Ectodermal cell (in vitro differentiated cells): ENCODE results near the gene GTF3C6. TPM values are rescaled to one million over a fixed set of nuclear protein-coding genes. Genes with fewer than 3 reads are reported as not detected.

Experiments
- H3K27ac ChIP-seq: 2 replicates; pipeline ENCODE4 v1.7.0; 2013; ENCODE audit warnings: mild to moderate bottlenecking, low read depth, low read length; ENCODE audit not compliant: insufficient read depth, poor library complexity, severe bottlenecking
- H3K27me3 ChIP-seq: 2 replicates; pipeline ENCODE4 v1.7.0; 2013; ENCODE audit warnings: mild to moderate bottlenecking, low read length; ENCODE audit not compliant: insufficient read depth, control insufficient read depth, poor library complexity, severe bottlenecking
- H3K36me3 ChIP-seq: one replicate; pipeline ENCODE4 v1.7.0; 2013; ENCODE audit warnings: low read length; ENCODE audit not compliant: control insufficient read depth, insufficient read depth
- H3K4me1 ChIP-seq: one replicate; pipeline ENCODE4 v1.7.0; 2013; ENCODE audit warnings: low read length; ENCODE audit not compliant: control insufficient read depth, insufficient read depth
- H3K4me3 ChIP-seq: 2 replicates; pipeline ENCODE4 v1.7.0; 2013; ENCODE audit warnings: low read depth, low read length, control low read depth; ENCODE audit not compliant: insufficient read depth
- H3K9me3 ChIP-seq: 2 replicates; pipeline ENCODE4 v1.7.0; 2013; ENCODE audit warnings: mild to moderate bottlenecking, low read length, moderate library complexity; ENCODE audit not compliant: control insufficient read depth
- WGBS, 2 experiments: methylation state at CpG; one replicate each; pipeline ENCODE4 v1.1.7; 2013; ENCODE audit warnings: missing lambda C conversion rate in 2 of 2; 5-methylcytosine and 5-hydroxymethylcytosine counted together
- polyA plus RNA-seq, 4 experiments: library from polyadenylated mRNA; stranded (reverse); fragments of 50-300 nt; gene quantifications; one replicate each; pipeline ENCODE4 v1.2.3, GENCODE V29; 2013

Gene GTF3C6, protein sequence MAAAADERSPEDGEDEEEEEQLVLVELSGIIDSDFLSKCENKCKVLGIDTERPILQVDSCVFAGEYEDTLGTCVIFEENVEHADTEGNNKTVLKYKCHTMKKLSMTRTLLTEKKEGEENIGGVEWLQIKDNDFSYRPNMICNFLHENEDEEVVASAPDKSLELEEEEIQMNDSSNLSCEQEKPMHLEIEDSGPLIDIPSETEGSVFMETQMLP
- 109 TPM for polyA plus RNA-seq (2013, experiment 1 of 4)
- 109 TPM for polyA plus RNA-seq (2013, experiment 2 of 4)
- 99.8 TPM for polyA plus RNA-seq (2013, experiment 3 of 4)
- polyA plus RNA-seq (2013, experiment 4 of 4) = 98.1 TPM

DNA sequence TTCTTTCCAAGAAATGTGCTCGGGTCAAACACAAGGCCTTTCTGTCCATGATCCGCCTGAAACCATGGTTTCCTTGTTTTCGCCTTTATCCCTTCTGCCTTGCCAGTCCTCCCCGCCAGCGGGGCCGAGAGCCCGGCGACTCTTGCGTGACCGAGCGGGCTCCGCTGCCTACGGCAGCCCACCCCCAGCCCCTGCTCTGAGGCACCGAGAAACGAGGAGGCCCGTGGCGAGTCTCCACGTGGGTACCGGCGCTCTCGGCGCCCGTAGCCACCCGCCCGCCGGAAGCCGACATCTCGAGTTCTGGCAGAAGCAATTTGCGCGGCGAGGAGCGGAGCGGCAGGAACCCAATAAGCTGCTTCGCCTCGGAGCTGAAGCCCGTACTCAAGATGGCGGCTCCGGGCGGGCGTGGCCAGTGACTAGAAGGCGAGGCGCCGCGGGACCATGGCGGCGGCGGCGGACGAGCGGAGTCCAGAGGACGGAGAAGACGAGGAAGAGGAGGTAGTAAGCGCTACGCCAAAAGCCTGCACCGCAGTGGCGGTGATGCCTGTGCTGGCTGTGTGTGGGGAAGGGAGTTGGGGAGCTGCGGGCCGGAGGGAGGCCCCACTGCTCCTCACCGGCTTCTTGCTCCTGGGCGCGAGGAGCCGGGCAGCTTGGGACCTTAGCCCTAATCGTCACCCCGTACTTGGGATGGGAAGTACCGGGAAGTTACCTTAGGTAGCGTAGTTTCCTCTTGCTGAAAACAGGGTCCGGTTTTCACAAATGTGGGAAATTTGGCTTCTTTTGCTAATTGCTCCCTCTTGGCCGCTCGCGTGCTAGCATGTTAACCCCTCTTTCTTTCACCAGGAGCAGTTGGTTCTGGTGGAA is at the start of gene GTF3C6:
TSS of gene GTF3C6 (plus strand) at position 378 of the 864 bp plus-strand sequence. CDS start at position 442, 64 bp downstream.
- 2 to 3% methylated on average over 70 of the region's 70 CpGs for WGBS, 2 experiments
- no peaks in the 10 kb centered on the region for H3K27me3 ChIP-seq
- no peaks in the 10 kb centered on the region for H3K4me1 ChIP-seq
- peak within 1 kb of the TSS; percentile 95 for H3K27ac ChIP-seq
- peaks cover 14% of the 10 kb centered on the region for H3K36me3 ChIP-seq
- H3K4me3 ChIP-seq = peak within 1 kb of the TSS; percentile 79
- no peaks in the 10 kb centered on the region for H3K9me3 ChIP-seq

DNA sequence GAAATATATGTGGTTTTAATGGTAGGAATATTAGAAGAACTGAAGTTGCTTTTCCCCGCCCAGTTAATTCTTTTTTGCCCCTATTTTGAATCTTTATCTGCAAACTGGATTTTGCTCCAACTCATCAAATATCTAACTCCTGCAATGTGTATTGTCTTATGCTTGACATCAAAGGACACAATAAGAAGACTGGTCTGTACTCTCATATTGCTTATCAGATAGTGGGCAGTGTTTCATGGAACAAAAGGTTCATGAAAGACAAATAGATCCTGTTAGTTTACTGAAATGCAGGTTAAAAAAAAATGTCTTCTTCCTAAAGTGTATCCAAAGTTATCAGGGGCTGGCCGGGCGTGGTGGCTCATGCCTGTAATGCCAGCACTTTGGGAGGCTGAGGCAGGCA is 27.7 kb upstream of the GTF3C6 start:
- H3K27ac ChIP-seq = no peak overlapping the region
- WGBS, 2 experiments = 71 to 74% methylated on average over 2 to 3 of the region's 3 CpGs
- H3K4me1 ChIP-seq = no peaks in the 10 kb centered on the region
- no peaks in the 10 kb centered on the region for H3K9me3 ChIP-seq
- no peaks in the 10 kb centered on the region for H3K36me3 ChIP-seq
- H3K27me3 ChIP-seq = no peaks in the 10 kb centered on the region
- no peak overlapping the region for H3K4me3 ChIP-seq

DNA sequence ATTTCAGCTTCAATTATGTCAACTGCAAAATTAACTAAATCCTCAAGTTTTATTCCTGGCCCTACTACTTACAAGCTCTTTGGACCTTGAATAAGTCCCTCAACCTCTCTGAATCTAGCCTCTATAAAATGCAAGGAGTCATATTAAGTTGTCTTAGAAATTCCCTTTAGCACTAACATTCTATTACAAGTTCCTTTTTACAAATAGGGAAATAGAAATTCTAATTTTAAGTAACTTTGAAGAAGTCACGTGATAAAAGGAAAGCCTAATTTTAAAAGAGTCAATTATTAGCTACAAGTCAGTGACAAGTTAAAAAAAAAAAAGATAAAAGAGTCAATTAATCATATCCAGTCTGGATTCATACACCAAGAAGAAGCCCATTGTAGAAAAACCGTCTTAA is 24.6 kb upstream of the GTF3C6 start:
- WGBS, 2 experiments = 92 to 95% methylated on average over 1 of the region's 2 CpGs
- no peak overlapping the region for H3K27ac ChIP-seq

DNA sequence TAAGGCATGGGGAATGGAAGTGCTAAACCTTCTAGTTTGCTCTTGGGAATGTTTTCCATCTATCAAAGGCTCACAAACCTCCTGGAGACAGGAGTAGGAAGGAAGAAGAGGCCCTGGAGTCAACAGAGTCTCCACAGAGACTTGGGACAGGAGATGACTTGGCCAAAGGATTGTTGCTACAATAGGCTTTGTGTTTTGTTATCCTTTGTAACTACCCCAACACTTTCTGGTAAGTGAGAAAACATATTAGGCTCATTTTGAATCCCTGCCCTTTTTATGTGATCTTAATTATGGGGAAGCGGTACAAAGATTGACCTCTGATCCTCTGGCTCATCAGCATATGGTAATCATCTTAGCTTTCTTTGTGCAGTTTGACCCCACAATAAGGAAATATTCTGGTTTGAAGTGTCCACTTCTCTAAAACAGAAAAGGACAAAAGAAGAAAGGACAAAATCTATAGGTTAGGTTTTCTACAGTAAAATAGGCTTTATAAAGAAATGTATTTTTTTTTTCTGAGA is 24.1 kb upstream of the GTF3C6 start:
- Histone ChIP-seq H3K4me1 (no peaks in the 10 kb centered on the region), H3K4me3 (no peak overlapping the region), H3K27me3 (no peaks in the 10 kb centered on the region), H3K36me3 (no peaks in the 10 kb centered on the region), H3K27ac (no peak overlapping the region), H3K9me3 (no peaks in the 10 kb centered on the region)
- 94 to 100% methylated on average over 1 of the region's 1 CpG for WGBS, 2 experiments

More for the DNA sequence above, 24.6 kb upstream of the GTF3C6 start:
- Histone ChIP-seq H3K9me3 (no peaks in the 10 kb centered on the region), H3K4me1 (no peaks in the 10 kb centered on the region), H3K36me3 (no peaks in the 10 kb centered on the region), H3K27me3 (no peaks in the 10 kb centered on the region), H3K4me3 (no peak overlapping the region)

DNA sequence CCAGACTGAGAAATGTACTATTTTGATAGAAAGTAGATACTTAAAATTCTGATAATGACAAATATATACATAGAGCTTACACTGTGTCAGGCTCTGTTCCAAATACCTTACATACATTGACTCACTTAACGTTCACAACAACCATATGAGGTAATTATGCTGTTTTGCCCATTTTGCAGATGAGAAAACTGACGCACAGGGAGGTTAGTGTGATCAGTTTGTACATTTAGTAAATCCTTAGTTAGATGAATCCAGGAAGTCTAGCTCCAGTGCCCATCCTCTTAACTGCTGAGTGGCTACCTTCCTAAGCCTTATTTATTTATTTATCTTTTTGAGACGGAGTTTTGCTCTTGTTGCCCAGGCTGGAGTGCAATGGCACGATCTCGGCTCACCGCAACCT is 23.3 kb upstream of the GTF3C6 start:
- H3K27ac ChIP-seq = no peak overlapping the region
- no peaks in the 10 kb centered on the region for H3K27me3 ChIP-seq
- no peak overlapping the region for H3K4me3 ChIP-seq
- H3K9me3 ChIP-seq = no peaks in the 10 kb centered on the region
- 86 to 89% methylated on average over 6 of the region's 6 CpGs for WGBS, 2 experiments
- no peaks in the 10 kb centered on the region for H3K36me3 ChIP-seq
- H3K4me1 ChIP-seq = no peaks in the 10 kb centered on the region

DNA sequence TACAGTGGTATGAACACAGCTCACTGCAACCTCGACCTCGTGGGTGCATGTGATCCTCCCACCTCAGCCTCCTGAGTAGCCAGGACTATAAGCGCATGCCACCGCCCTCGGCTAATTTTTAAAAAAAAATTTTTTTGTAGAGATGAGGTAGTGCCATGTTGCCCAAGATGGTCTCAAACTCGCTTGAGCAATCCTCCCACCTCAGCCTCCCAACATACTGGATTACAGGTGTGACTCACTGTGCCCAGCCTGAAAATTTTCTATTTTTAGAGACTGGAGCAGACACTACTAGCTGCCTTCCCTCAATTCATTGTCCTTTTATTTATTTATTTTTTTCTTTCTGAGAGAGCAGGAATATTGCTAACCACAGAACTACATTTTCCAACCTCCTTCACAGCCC is 20.3 kb upstream of the GTF3C6 start:
- Histone ChIP-seq H3K27ac (no peak overlapping the region), H3K4me1 (no peaks in the 10 kb centered on the region), H3K4me3 (no peak overlapping the region), H3K27me3 (no peaks in the 10 kb centered on the region), H3K36me3 (no peaks in the 10 kb centered on the region), H3K9me3 (no peaks in the 10 kb centered on the region)
- WGBS, 2 experiments = 94 to 99% methylated on average over 6 of the region's 6 CpGs

DNA sequence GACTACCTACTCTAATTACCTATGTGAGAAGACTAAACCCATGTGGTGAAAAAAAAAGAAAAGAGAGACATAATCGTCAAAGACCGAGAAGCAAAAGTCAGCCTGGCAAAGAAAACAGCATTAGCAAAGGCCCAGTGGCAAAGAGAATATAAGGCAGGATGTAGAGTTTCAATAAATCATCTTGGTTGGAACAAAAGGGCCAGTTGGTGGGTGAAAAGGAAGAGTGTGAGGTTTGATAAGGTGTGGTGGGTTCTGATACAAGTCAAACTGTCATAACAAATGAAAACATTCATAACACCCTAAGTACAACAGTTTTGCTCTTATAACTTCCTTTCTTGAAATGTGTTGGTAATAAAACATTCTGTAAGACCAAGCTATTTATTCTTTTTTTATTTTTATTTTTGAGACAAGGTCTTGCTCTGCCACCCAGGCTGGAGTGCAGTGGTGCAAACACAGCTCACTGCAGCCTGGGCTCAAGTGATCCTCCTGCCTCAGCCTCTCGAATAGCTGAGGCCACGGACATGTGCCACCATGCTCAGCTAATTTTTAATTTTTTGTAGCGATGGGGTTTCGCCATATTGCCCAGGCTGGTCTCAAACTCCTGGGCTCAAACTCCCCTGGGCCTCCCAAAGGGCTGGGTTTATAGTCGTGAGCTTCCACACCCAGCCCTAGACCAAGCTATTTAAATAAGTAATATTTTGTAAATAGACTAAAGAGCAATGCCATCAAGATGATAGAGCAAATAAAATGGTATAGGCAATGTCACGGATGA is 18.9 kb upstream of the GTF3C6 start:
- 93 to 95% methylated on average over 6 to 8 of the region's 8 CpGs for WGBS, 2 experiments
- Histone ChIP-seq H3K4me3 (no peak overlapping the region), H3K4me1 (no peaks in the 10 kb centered on the region), H3K9me3 (no peaks in the 10 kb centered on the region), H3K36me3 (no peaks in the 10 kb centered on the region), H3K27ac (no peak overlapping the region), H3K27me3 (no peaks in the 10 kb centered on the region)

DNA sequence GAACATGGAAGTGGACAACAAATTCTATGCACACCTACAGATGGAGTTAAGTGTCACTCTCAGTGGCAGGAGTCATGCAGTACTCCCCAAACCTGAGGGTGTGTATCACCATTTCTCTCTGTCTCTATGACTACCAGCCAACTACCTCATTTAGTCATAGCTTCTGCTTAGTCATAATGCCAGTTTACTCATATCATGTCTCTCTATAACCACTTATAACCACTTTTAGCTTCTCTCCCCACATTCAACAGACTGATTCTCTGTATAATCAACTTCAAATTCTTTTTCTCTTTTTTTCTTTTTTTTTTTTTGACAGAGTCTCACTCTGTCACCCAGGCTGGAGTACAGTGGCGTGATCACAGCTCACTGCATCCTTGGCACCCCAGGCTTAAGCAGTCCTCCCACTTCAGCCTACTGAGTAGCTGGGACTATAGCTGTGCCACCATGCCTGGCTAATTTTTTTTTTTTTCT is 13.8 kb upstream of the GTF3C6 start:
- WGBS, 2 experiments = 87 to 95% methylated on average over 1 of the region's 1 CpG

DNA sequence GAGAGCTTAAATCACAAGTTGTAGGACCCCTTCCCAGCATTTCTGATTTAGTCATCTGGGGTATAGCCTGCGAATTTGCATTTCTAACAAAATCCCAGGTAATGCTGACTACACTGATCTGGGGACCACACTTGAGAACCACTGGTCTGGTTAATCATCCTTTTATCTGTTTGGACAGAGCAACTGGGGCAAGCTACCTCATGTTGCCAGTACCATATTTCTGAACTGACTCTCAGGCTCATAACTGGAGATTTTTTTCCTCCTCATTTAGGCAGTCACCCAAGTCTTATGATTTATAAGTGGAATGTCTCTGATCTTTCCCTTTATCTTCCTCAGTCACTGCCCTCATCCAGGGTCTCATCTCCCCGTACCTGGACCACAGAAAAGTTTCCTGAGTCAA is 12.0 kb upstream of the GTF3C6 start:
- H3K36me3 ChIP-seq = no peaks in the 10 kb centered on the region
- H3K4me3 ChIP-seq = no peak overlapping the region
- 90 to 93% methylated on average over 2 of the region's 2 CpGs for WGBS, 2 experiments
- no peaks in the 10 kb centered on the region for H3K27me3 ChIP-seq
- no peaks in the 10 kb centered on the region for H3K4me1 ChIP-seq
- H3K9me3 ChIP-seq = no peaks in the 10 kb centered on the region
- H3K27ac ChIP-seq = no peak overlapping the region

More for the DNA sequence above, 13.8 kb upstream of the GTF3C6 start:
- Histone ChIP-seq H3K4me3 (no peak overlapping the region), H3K27me3 (no peaks in the 10 kb centered on the region), H3K36me3 (no peaks in the 10 kb centered on the region), H3K9me3 (no peaks in the 10 kb centered on the region), H3K4me1 (no peaks in the 10 kb centered on the region), H3K27ac (no peak overlapping the region)
